Transverse colon (tissue), 4 donors: Measurements from ENCODE around the gene STK10.

ENCODE experiments used
- EP300 ChIP-seq: sonication (generic); formaldehyde crosslinking; IDR thresholded peaks from one replicate; pipeline ENCODE4 v1.6.1; 2017; ENCODE audit warnings: antibody characterized with exemption, low read depth
- POLR2A ChIP-seq: fragments of 450-650 bp; IDR thresholded peaks from one replicate; pipeline ENCODE4 v1.6.1; 2016; ENCODE audit warnings: antibody characterized with exemption, mild to moderate bottlenecking, moderate library complexity
- POLR2AphosphoS5 ChIP-seq, 3 donors: sonication (generic); formaldehyde crosslinking; IDR thresholded peaks; one replicate each; pipeline ENCODE4 v1.6.1; 2016; ENCODE audit warnings: antibody characterized with exemption in 3 of 3
- TF ChIP-seq, protein P1 (sequence below), 5 experiments: fragments of 200-600 bp in 3 of 5; fragments of 450-650 bp in 2 of 5; sonication (generic) in 3 of 5; IDR thresholded peaks; 1 replicate in 2 of 5; 2 replicates in 3 of 5; pipeline ENCODE4 v1.5.1; 2016 to 2017; ENCODE audit warnings: antibody characterized with exemption in 5 of 5, inconsistent platforms in 3 of 5, mild to moderate bottlenecking in 2 of 5, moderate library complexity in 1 of 5

- TF ChIP-seq, protein P1, sequence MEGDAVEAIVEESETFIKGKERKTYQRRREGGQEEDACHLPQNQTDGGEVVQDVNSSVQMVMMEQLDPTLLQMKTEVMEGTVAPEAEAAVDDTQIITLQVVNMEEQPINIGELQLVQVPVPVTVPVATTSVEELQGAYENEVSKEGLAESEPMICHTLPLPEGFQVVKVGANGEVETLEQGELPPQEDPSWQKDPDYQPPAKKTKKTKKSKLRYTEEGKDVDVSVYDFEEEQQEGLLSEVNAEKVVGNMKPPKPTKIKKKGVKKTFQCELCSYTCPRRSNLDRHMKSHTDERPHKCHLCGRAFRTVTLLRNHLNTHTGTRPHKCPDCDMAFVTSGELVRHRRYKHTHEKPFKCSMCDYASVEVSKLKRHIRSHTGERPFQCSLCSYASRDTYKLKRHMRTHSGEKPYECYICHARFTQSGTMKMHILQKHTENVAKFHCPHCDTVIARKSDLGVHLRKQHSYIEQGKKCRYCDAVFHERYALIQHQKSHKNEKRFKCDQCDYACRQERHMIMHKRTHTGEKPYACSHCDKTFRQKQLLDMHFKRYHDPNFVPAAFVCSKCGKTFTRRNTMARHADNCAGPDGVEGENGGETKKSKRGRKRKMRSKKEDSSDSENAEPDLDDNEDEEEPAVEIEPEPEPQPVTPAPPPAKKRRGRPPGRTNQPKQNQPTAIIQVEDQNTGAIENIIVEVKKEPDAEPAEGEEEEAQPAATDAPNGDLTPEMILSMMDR (IDR thresholded peaks at IDR 0.05) = no peak
- no peak for TF ChIP-seq POLR2AphosphoS5 (IDR thresholded peaks at IDR 0.05)
- no peak for TF ChIP-seq POLR2A
- no peak for TF ChIP-seq EP300
Measured at GRCh38 chr5:172046593-172046992, 141.4 kb downstream of the STK10 start.
